HepG2 (cell line): ENCODE measurements around the gene TXNDC2. TPM values are rescaled to one million over a fixed set of nuclear protein-coding genes. Genes with fewer than 3 reads are reported as not detected.

Source experiments
- CBX5 ChIP-seq: sonication (generic); formaldehyde crosslinking; IDR thresholded peaks from 2 replicates; pipeline ENCODE4 v1.4.0; 2020; ENCODE audit warnings: missing genetic modification reagents, borderline replicate concordance
- CEBPB ChIP-seq: IDR thresholded peaks from 2 replicates; pipeline ENCODE4 v1.6.1; 2011; ENCODE audit warnings: low read depth, low read length, improper control_type of control experiment, borderline replicate concordance
- EP300 ChIP-seq, 3 experiments: sonication (generic) in 1 of 3; formaldehyde crosslinking in 1 of 3; IDR thresholded peaks; 2 replicates each; pipeline versions ENCODE4 v1.5.1 to v1.6.1; 2011 to 2020; ENCODE audit warnings: low read depth in 2 of 3, low read length in 2 of 3, borderline replicate concordance in 1 of 3, improper control_type of control experiment in 1 of 3, mild to moderate bottlenecking in 1 of 3, missing genetic modification reagents in 1 of 3, moderate library complexity in 1 of 3
- FOXK1 ChIP-seq: sonication (generic); formaldehyde crosslinking; IDR thresholded peaks from 2 replicates; pipeline ENCODE4 v1.4.0; 2020; ENCODE audit warnings: low read depth, missing genetic modification reagents, borderline replicate concordance
- MAFG ChIP-seq: sonication (generic); formaldehyde crosslinking; IDR thresholded peaks from 2 replicates; pipeline ENCODE4 v1.5.1; 2020; ENCODE audit warnings: mild to moderate bottlenecking, missing genetic modification reagents
- MTF1 ChIP-seq: sonication (generic); formaldehyde crosslinking; IDR thresholded peaks from 2 replicates; pipeline ENCODE4 v1.5.0; 2020; ENCODE audit warnings: missing genetic modification reagents
- NFKBIZ ChIP-seq: IDR thresholded peaks from 2 replicates; pipeline ENCODE4 v1.6.1; 2018; ENCODE audit warnings: missing genetic modification reagents, missing compliant biosample characterization
- PCBP2 ChIP-seq: fragments of 200-400 bp; formaldehyde crosslinking; optimal IDR thresholded peaks from 2 replicates; pipeline ENCODE3; 2018; ENCODE audit warnings: low read length, low read depth; ENCODE audit not compliant: poor library complexity, severe bottlenecking
- ZNF3 ChIP-seq: IDR thresholded peaks from 2 replicates; pipeline ENCODE4 v1.7.0; 2017; ENCODE audit warnings: inconsistent platforms
- ZNF567 ChIP-seq: sonication (generic); formaldehyde crosslinking; IDR thresholded peaks from 2 replicates; pipeline ENCODE4 v1.8.1; 2023; ENCODE audit warnings: mild to moderate bottlenecking, missing genetic modification reagents, borderline replicate concordance
- ZNF614 ChIP-seq: IDR thresholded peaks from 2 replicates; pipeline ENCODE4 v1.6.1; 2018; ENCODE audit warnings: missing biosample characterization, missing genetic modification reagents, inconsistent platforms, borderline replicate concordance
- polyA plus RNA-seq, 8 experiments: library from polyadenylated mRNA; depleted of rRNA in 3 of 8; stranded (reverse) in 7 of 8; unstranded in 1 of 8; fragments of >200 nt; fragmentation: Illumina TruSeq in 4 of 8; extraction: Trizol in 4 of 8; gene quantifications; 2 replicates each; pipeline versions ENCODE4 v1.2.1 to v1.2.3, GENCODE V29; 2011 to 2016; ENCODE audit warnings: low read depth in 4 of 8, missing spikeins in 1 of 8, mixed read lengths in 1 of 8; ENCODE audit not compliant: insufficient read depth in 1 of 8
- total RNA-seq, 5 experiments: library from RNA; depleted of rRNA; stranded (reverse); fragments of >200 nt; fragmentation: Illumina TruSeq; extraction: Trizol; gene quantifications; 2 replicates each; pipeline ENCODE4 v1.2.3, GENCODE V29; 2016; ENCODE audit warnings: low read depth in 1 of 5
- TF ChIP-seq, protein P1 (sequence below): sonication (generic); formaldehyde crosslinking; IDR thresholded peaks from 2 replicates; pipeline ENCODE4 v1.4.0; 2020; ENCODE audit warnings: missing genetic modification reagents, borderline replicate concordance
- TF ChIP-seq, protein P2 (sequence below): sonication (generic); formaldehyde crosslinking; IDR thresholded peaks from 2 replicates; pipeline ENCODE4 v1.5.0; 2020; ENCODE audit warnings: missing genetic modification reagents
- TF ChIP-seq, protein P3 (sequence below): IDR thresholded peaks from 2 replicates; pipeline ENCODE4 v1.6.1; 2016; ENCODE audit warnings: low read depth, missing genetic modification reagents, missing compliant biosample characterization
- TF ChIP-seq, protein P4 (sequence below): sonication (generic); formaldehyde crosslinking; IDR thresholded peaks from 2 replicates; pipeline ENCODE4 v1.4.0; 2020; ENCODE audit warnings: missing genetic modification reagents

The TXNDC2 gene
- total and polyA plus RNA-seq, 2 of the 13 experiments (the other 11 are each of a cell fraction or from before 2014, with no cell fraction given): not detected

DNA sequence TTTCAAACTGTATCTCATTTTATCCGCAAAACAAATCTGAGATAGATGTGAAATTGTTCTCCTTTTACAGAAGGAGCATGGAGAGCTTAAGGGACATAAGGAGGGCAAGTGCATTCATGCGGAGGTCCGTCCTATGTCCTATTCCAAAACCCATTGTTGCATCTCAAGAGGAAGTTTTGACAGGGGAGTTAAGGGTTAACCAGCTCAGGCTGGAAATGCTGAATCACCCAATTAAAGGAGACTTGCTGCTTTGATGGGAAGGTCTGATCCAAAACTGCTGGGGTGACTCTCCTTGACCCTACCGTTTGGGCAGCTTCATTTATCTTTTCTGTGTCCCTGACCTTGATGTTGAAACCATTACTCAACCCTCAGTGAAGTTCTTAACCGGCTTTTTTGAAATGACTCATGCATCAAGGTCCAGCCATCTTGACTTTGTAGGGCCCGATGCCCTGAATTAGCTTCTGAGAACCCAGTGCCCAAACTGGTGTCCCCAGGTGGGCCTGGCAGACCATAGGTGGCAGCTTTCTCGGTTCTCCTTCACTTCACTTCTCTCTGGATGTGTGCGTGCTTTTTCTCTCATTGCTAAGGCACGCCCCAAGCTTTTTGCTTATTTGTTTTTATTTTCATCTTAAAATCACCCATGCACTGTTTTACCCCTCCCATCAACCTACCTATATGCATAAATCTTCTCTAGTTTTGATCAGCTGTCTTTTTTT lies 15.9 kb upstream of the TXNDC2 start (continued):
- TF ChIP-seq, protein P1, sequence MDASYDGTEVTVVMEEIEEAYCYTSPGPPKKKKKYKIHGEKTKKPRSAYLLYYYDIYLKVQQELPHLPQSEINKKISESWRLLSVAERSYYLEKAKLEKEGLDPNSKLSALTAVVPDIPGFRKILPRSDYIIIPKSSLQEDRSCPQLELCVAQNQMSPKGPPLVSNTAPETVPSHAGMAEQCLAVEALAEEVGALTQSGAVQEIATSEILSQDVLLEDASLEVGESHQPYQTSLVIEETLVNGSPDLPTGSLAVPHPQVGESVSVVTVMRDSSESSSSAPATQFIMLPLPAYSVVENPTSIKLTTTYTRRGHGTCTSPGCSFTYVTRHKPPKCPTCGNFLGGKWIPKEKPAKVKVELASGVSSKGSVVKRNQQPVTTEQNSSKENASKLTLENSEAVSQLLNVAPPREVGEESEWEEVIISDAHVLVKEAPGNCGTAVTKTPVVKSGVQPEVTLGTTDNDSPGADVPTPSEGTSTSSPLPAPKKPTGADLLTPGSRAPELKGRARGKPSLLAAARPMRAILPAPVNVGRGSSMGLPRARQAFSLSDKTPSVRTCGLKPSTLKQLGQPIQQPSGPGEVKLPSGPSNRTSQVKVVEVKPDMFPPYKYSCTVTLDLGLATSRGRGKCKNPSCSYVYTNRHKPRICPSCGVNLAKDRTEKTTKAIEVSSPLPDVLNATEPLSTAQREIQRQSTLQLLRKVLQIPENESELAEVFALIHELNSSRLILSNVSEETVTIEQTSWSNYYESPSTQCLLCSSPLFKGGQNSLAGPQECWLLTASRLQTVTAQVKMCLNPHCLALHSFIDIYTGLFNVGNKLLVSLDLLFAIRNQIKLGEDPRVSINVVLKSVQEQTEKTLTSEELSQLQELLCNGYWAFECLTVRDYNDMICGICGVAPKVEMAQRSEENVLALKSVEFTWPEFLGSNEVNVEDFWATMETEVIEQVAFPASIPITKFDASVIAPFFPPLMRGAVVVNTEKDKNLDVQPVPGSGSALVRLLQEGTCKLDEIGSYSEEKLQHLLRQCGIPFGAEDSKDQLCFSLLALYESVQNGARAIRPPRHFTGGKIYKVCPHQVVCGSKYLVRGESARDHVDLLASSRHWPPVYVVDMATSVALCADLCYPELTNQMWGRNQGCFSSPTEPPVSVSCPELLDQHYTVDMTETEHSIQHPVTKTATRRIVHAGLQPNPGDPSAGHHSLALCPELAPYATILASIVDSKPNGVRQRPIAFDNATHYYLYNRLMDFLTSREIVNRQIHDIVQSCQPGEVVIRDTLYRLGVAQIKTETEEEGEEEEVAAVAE (CRISPR knock-in tag): 0 out of 2 replicates have a peak, but pooled peaks have one; percentile 25
- TF ChIP-seq CBX5 (peak; percentile 42; the same call in 1 of the 2 replicates), FOXK1 (CRISPR knock-in tag) (peak; percentile 76; the same call in 1 of the 2 replicates), NFKBIZ (peak; percentile 79; the same call in 1 of the 2 replicates), MTF1 (CRISPR knock-in tag) (no peak), ZNF3 (0 out of 2 replicates have a peak, but pooled peaks have one; percentile 24), PCBP2 (no peak), ZNF614 (CRISPR knock-in tag) (peak; percentile 83), CEBPB (peak; percentile 88), MAFG (CRISPR knock-in tag) (peak; percentile 88), ZNF567 (no peak), EP300 (IDR thresholded peaks at IDR 0.05; ENCODE audit: low read depth in 2 of 2, low read length in 2 of 2) (peak; percentile 74 to 97), EP300 (CRISPR knock-in tag; IDR thresholded peaks at IDR 0.05; ENCODE audit: borderline replicate concordance) (peak; percentile 95)
- TF ChIP-seq, protein P2, sequence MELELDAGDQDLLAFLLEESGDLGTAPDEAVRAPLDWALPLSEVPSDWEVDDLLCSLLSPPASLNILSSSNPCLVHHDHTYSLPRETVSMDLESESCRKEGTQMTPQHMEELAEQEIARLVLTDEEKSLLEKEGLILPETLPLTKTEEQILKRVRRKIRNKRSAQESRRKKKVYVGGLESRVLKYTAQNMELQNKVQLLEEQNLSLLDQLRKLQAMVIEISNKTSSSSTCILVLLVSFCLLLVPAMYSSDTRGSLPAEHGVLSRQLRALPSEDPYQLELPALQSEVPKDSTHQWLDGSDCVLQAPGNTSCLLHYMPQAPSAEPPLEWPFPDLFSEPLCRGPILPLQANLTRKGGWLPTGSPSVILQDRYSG (CRISPR knock-in tag): no peak
- TF ChIP-seq, protein P3, sequence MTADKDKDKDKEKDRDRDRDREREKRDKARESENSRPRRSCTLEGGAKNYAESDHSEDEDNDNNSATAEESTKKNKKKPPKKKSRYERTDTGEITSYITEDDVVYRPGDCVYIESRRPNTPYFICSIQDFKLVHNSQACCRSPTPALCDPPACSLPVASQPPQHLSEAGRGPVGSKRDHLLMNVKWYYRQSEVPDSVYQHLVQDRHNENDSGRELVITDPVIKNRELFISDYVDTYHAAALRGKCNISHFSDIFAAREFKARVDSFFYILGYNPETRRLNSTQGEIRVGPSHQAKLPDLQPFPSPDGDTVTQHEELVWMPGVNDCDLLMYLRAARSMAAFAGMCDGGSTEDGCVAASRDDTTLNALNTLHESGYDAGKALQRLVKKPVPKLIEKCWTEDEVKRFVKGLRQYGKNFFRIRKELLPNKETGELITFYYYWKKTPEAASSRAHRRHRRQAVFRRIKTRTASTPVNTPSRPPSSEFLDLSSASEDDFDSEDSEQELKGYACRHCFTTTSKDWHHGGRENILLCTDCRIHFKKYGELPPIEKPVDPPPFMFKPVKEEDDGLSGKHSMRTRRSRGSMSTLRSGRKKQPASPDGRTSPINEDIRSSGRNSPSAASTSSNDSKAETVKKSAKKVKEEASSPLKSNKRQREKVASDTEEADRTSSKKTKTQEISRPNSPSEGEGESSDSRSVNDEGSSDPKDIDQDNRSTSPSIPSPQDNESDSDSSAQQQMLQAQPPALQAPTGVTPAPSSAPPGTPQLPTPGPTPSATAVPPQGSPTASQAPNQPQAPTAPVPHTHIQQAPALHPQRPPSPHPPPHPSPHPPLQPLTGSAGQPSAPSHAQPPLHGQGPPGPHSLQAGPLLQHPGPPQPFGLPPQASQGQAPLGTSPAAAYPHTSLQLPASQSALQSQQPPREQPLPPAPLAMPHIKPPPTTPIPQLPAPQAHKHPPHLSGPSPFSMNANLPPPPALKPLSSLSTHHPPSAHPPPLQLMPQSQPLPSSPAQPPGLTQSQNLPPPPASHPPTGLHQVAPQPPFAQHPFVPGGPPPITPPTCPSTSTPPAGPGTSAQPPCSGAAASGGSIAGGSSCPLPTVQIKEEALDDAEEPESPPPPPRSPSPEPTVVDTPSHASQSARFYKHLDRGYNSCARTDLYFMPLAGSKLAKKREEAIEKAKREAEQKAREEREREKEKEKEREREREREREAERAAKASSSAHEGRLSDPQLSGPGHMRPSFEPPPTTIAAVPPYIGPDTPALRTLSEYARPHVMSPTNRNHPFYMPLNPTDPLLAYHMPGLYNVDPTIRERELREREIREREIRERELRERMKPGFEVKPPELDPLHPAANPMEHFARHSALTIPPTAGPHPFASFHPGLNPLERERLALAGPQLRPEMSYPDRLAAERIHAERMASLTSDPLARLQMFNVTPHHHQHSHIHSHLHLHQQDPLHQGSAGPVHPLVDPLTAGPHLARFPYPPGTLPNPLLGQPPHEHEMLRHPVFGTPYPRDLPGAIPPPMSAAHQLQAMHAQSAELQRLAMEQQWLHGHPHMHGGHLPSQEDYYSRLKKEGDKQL (CRISPR knock-in tag): peak; percentile 58; the same call in 1 of the 2 replicates
- TF ChIP-seq, protein P4, sequence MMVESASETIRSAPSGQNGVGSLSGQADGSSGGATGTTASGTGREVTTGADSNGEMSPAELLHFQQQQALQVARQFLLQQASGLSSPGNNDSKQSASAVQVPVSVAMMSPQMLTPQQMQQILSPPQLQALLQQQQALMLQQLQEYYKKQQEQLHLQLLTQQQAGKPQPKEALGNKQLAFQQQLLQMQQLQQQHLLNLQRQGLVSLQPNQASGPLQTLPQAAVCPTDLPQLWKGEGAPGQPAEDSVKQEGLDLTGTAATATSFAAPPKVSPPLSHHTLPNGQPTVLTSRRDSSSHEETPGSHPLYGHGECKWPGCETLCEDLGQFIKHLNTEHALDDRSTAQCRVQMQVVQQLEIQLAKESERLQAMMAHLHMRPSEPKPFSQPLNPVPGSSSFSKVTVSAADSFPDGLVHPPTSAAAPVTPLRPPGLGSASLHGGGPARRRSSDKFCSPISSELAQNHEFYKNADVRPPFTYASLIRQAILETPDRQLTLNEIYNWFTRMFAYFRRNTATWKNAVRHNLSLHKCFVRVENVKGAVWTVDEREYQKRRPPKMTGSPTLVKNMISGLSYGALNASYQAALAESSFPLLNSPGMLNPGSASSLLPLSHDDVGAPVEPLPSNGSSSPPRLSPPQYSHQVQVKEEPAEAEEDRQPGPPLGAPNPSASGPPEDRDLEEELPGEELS (CRISPR knock-in tag): peak; percentile 69
